Adrenal gland (tissue), 5 donors: ENCODE results near the gene MRI1.

Source experiments
- CTCF ChIP-seq, 6 experiments: fragments of 450-650 bp in 4 of 6; fragments of 200-600 bp in 2 of 6; sonication (generic) in 1 of 6; IDR thresholded peaks; 1 replicate in 5 of 6; 2 replicates in 1 of 6; pipeline versions ENCODE4 v1.5.1 to v1.8.0; 2016 to 2021; ENCODE audit warnings: antibody characterized with exemption in 6 of 6, mild to moderate bottlenecking in 2 of 6, moderate library complexity in 1 of 6
- POLR2A ChIP-seq, 2 donors: fragments of 450-650 bp; IDR thresholded peaks; one replicate each; pipeline ENCODE4 v1.6.1; 2017; ENCODE audit warnings: antibody characterized with exemption in 2 of 2, mild to moderate bottlenecking in 2 of 2, moderate library complexity in 1 of 2
- donor health status: DM: no; HTN: no; CAD: no.

DNA sequence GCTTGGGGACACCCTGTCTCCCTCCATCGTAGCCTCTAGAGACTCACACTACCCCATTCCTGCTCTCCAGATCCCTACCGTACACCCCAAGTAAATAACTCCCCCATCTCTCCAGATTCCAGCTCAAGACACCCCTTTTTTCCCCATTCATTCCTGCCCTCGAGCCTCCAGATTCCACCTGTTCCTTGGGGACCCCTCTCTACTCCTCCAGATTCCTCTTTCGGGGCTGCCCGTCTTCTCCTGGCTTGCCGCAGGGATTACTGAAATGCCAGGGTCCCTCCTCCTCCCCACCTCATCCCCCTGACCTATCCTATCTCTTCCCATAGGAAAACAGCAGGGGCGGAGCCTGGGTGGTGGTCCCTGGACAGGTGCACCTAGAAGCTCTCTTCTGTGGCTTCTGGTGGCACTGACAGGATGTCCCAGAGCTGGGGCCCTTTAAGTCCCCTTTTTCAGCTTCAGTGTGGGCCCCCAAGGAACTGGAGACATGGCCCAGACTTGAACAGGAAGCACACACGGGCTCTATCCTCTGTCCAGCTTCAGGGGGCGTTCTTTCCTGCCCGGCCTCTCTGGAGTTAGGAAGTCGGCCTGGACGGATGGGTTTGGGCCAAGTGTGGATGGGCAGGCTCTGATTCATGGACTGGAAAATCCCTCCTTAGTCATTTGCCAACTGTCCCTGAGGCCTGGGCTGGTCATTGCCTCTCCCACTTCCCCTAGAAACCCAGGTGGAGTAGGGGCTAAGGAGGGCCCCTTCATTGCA is 32.2 kb downstream of the MRI1 start:
- no peak for TF ChIP-seq CTCF (IDR thresholded peaks at IDR 0.05)
- peak in 1 of 2 donors; percentile 60 for TF ChIP-seq POLR2A (IDR thresholded peaks at IDR 0.05)
